GM12878 (cell line): Measurements from ENCODE around the gene HIVEP3. TPM values are rescaled to one million over a fixed set of nuclear protein-coding genes. Genes with fewer than 3 reads are reported as not detected.

Experiments
- ATAC-seq: fragments of 200-7000 bp; cut with Tn5 transposase; 3 replicates; pipeline ENCODE4 v1.9.1; 2020; ENCODE audit warnings: mild to moderate bottlenecking, moderate library complexity
- BruUV-seq: library from RNA; stranded (reverse); fragments of 400-500 nt; replicated peaks from 2 replicates; lab custom pipeline; 2021; lab: Mats Ljungman, UMichigan
- CTCF ChIA-PET: fragments of 300-600 bp; sonication (Branson Sonifier 250); formaldehyde crosslinking; extraction: SDS; loops from one replicate; lab custom pipeline; 2021; ENCODE audit warnings: inconsistent platforms; lab: Yijun Ruan, JAX
- POLR2A ChIA-PET: fragments of 350-600 bp; formaldehyde crosslinking; extraction: SDS; loops from one replicate; lab custom pipeline; 2021; ENCODE audit warnings: inconsistent platforms; lab: Charles Lee
- RAD21 ChIA-PET: fragments of 300-600 bp; sonication (Branson Sonifier 250); formaldehyde crosslinking; loops from one replicate; lab custom pipeline; 2023; ENCODE audit warnings: antibody characterized with exemption; ENCODE audit not compliant: unreplicated experiment; lab: Charles Lee
- SMC1A ChIA-PET: fragments of 300-600 bp; sonication (Branson Sonifier 250); formaldehyde crosslinking; loops from one replicate; lab custom pipeline; 2023; ENCODE audit not compliant: unreplicated experiment, uncharacterized antibody; lab: Charles Lee
- DNase-seq: peaks from one replicate; pipeline ENCODE4 v3.0.0-alpha.2; 2011; ENCODE audit warnings: low read depth, low spot score
- FAIRE-seq: peaks from 3 replicates; lab custom pipeline; 2011; peaks lifted over from hg19 to GRCh38; lab: Jason Lieb, UNC
- H2AFZ ChIP-seq: 2 replicates; pipeline ENCODE4 v1.6.0; 2011; ENCODE audit warnings: low read depth, low read length, control low read depth; ENCODE audit not compliant: control insufficient read depth
- H3K27ac ChIP-seq: 2 replicates; pipeline ENCODE4 v1.5.1; 2011; ENCODE audit warnings: control low read depth; ENCODE audit not compliant: control insufficient read depth, insufficient read depth
- H3K27me3 ChIP-seq, 2 experiments: replicated peaks in 1 of 2; 2 replicates each; pipeline versions ENCODE4 v1.6.0 to v1.6.1; 2011; ENCODE audit warnings: low read length in 1 of 2; ENCODE audit not compliant: control insufficient read depth in 2 of 2, insufficient read depth in 2 of 2
- H3K36me3 ChIP-seq, 2 experiments: 2 replicates each; pipeline ENCODE4 v1.5.1; 2011; ENCODE audit warnings: low read length in 1 of 2; ENCODE audit not compliant: control insufficient read depth in 2 of 2, insufficient read depth in 2 of 2
- H3K4me1 ChIP-seq: 2 replicates; pipeline ENCODE4 v1.6.1; 2011; ENCODE audit warnings: mild to moderate bottlenecking, low read length, moderate library complexity, mixed read lengths; ENCODE audit not compliant: control insufficient read depth, insufficient read depth
- H3K4me2 ChIP-seq: 2 replicates; pipeline ENCODE4 v1.6.0; 2011; ENCODE audit warnings: control low read depth; ENCODE audit not compliant: control insufficient read depth, insufficient read depth
- H3K4me3 ChIP-seq: fragments of 200-600 bp; sonication (generic); 2 replicates; pipeline ENCODE4 v1.5.1; 2016
- H3K79me2 ChIP-seq: 2 replicates; pipeline ENCODE4 v1.6.0; 2011; ENCODE audit warnings: low read length; ENCODE audit not compliant: control insufficient read depth, insufficient read depth
- H3K9ac ChIP-seq: 2 replicates; pipeline ENCODE4 v1.8.0; 2011; ENCODE audit warnings: low read length, control low read depth, mixed read lengths; ENCODE audit not compliant: control insufficient read depth, insufficient read depth
- H3K9me3 ChIP-seq: replicated peaks from 3 replicates; pipeline ENCODE4 v1.5.1; 2011; ENCODE audit warnings: mild to moderate bottlenecking, low read length; ENCODE audit not compliant: control insufficient read depth, insufficient read depth
- H4K20me1 ChIP-seq: 2 replicates; pipeline ENCODE4 v1.6.0; 2011; ENCODE audit not compliant: control insufficient read depth, insufficient read depth
- BMI1 ChIP-seq: fragments of 450-650 bp; IDR thresholded peaks from 2 replicates; pipeline ENCODE4 v1.6.1; 2016; ENCODE audit warnings: mild to moderate bottlenecking, moderate library complexity, borderline replicate concordance
- CHD1 ChIP-seq: IDR thresholded peaks from 2 replicates; pipeline ENCODE4 v1.6.1; 2012; ENCODE audit warnings: low read depth, low read length, improper control_type of control experiment
- DPF2 ChIP-seq: fragments of 450-650 bp; IDR thresholded peaks from 2 replicates; pipeline ENCODE4 v1.6.1; 2017; ENCODE audit warnings: mild to moderate bottlenecking
- EGR1 ChIP-seq, 2 experiments: IDR thresholded peaks; 1 replicate in 1 of 2; 2 replicates in 1 of 2; pipeline ENCODE4 v1.6.1; 2011 to 2012; ENCODE audit warnings: low read depth in 2 of 2, low read length in 2 of 2, borderline replicate concordance in 1 of 2, mild to moderate bottlenecking in 1 of 2, moderate library complexity in 1 of 2
- ESRRA ChIP-seq: IDR thresholded peaks from 2 replicates; pipeline ENCODE4 v1.6.1; 2012; ENCODE audit warnings: mild to moderate bottlenecking, low read length, improper control_type of control experiment
- FOXM1 ChIP-seq: IDR thresholded peaks from 2 replicates; pipeline ENCODE4 v1.6.1; 2012; ENCODE audit warnings: low read depth, mild to moderate bottlenecking, inconsistent platforms, low read length, moderate library complexity
- HDAC6 ChIP-seq: fragments of 200-600 bp; sonication (generic); IDR thresholded peaks from one replicate; pipeline ENCODE4 v1.8.0; 2017; ENCODE audit warnings: antibody characterized with exemption; ENCODE audit not compliant: unreplicated experiment
- IKZF1 ChIP-seq: fragments of 450-650 bp; conservative IDR thresholded peaks from 2 replicates; pipeline ENCODE4 v1.6.1; 2017; ENCODE audit warnings: antibody characterized with exemption, mild to moderate bottlenecking
- IRF4 ChIP-seq: IDR thresholded peaks from 2 replicates; pipeline ENCODE4 v1.6.1; 2011; ENCODE audit warnings: low read depth, low read length
- JUND ChIP-seq: IDR thresholded peaks from 2 replicates; pipeline ENCODE4 v1.6.1; 2012; ENCODE audit warnings: low read depth, mild to moderate bottlenecking, low read length, improper control_type of control experiment, moderate library complexity
- MEF2B ChIP-seq: fragments of 450-650 bp; IDR thresholded peaks from 2 replicates; pipeline ENCODE4 v1.6.1; 2018; ENCODE audit warnings: mild to moderate bottlenecking, moderate library complexity; ENCODE audit not compliant: partially characterized antibody, poor library complexity, severe bottlenecking
- PKNOX1 ChIP-seq: fragments of 450-650 bp; IDR thresholded peaks from 2 replicates; pipeline ENCODE4 v1.6.1; 2016; ENCODE audit warnings: mild to moderate bottlenecking
- POLR2AphosphoS5 ChIP-seq: IDR thresholded peaks from 2 replicates; pipeline ENCODE4 v1.6.1; 2011; ENCODE audit warnings: mild to moderate bottlenecking, low read length, inconsistent platforms
- PRDM15 ChIP-seq: fragments of 450-650 bp; formaldehyde crosslinking; IDR thresholded peaks from 2 replicates; pipeline ENCODE4 v1.4.0; 2020; ENCODE audit warnings: mild to moderate bottlenecking, moderate library complexity
- RAD21 ChIP-seq: IDR thresholded peaks from 2 replicates; pipeline ENCODE4 v1.6.1; 2011; ENCODE audit warnings: mild to moderate bottlenecking, low read depth, low read length, moderate library complexity; ENCODE audit not compliant: insufficient read depth
- RELB ChIP-seq: fragments of 450-650 bp; IDR thresholded peaks from 2 replicates; pipeline ENCODE4 v1.6.1; 2017; ENCODE audit warnings: low read depth, mild to moderate bottlenecking, moderate library complexity
- SRF ChIP-seq, 2 experiments: IDR thresholded peaks; 2 replicates each; pipeline ENCODE4 v1.6.1; 2011; ENCODE audit warnings: low read depth in 2 of 2, low read length in 2 of 2, mild to moderate bottlenecking in 1 of 2, moderate library complexity in 1 of 2
- STAT3 ChIP-seq: IDR thresholded peaks from 2 replicates; pipeline ENCODE4 v1.6.1; 2011; ENCODE audit warnings: low read depth, low read length, improper control_type of control experiment
- TAF1 ChIP-seq: IDR thresholded peaks from 2 replicates; pipeline ENCODE4 v1.6.1; 2011; ENCODE audit warnings: mild to moderate bottlenecking, low read depth, low read length, borderline replicate concordance
- WGBS: methylation state at CpG from one replicate; pipeline ENCODE4 v1.1.6; 2016; ENCODE audit warnings: low lambda C conversion rate; ENCODE audit not compliant: insufficient replicate concordance, insufficient coverage; ENCODE audit errors: missing lambda C conversion rate; 5-methylcytosine and 5-hydroxymethylcytosine counted together
- in situ Hi-C: fragments of 300-500 bp; cut with MboI; formaldehyde crosslinking; loops from 9 replicates; pipeline ENCODE4 v1.14.3; 2018; ENCODE audit warnings: mixed read lengths
- intact Hi-C: fragments of 100-400 bp; cut with micrococcal nuclease; formaldehyde crosslinking; loops from one replicate; pipeline ENCODE4 v1.14.2; 2022; ENCODE audit not compliant: unreplicated experiment
- polyA plus RNA-seq, 11 experiments: library from polyadenylated mRNA; depleted of rRNA in 4 of 11; unstranded in 6 of 11; stranded (reverse) in 5 of 11; fragments of >200 nt; fragmentation: Nextera tagmentation in 4 of 11; fragmentation: Illumina TruSeq in 1 of 11; extraction: Ambion mirVana in 4 of 11; extraction: Trizol in 1 of 11; gene quantifications; 1 replicate in 1 of 11; 2 replicates in 10 of 11; pipeline versions ENCODE4 v1.2.1 to v1.2.3, GENCODE V29; 2011 to 2016; ENCODE audit warnings: inconsistent platforms in 2 of 11, missing spikeins in 2 of 11, low read depth in 1 of 11
- total RNA-seq, 4 experiments: library from RNA; depleted of rRNA in 3 of 4; stranded (reverse); fragments of >200 nt in 3 of 4; fragmentation: Illumina TruSeq in 1 of 4; extraction: Trizol in 1 of 4; gene quantifications; 2 replicates each; pipeline versions ENCODE4 v1.2.1 to v1.2.3, GENCODE V29; 2013 to 2021

HIVEP3 gene
- total and polyA plus RNA-seq, 10 of the 15 experiments (the other 5 are each of a cell fraction or from before 2014, with no cell fraction given), result 1.8 to 13.6 (median 3.8) TPM

GRCh38 chr1:41812453-41812852, 106.3 kb downstream of the HIVEP3 start:
- DNase-seq (no peak), FAIRE-seq (no peak), ATAC-seq (no peak)
- Histone ChIP-seq H3K36me3 (no peaks in the 10 kb centered on the region), H3K27me3 (no peaks in the 10 kb centered on the region), H2AFZ (no peak overlapping the region), H3K4me2 (no peak overlapping the region), H3K9ac (no peak overlapping the region), H3K4me1 (peaks cover 39% of the 10 kb centered on the region), H4K20me1 (no peaks in the 10 kb centered on the region; the same call in 1 of the 2 replicates), H3K79me2 (no peaks in the 10 kb centered on the region), H3K4me3 (no peak overlapping the region), H3K27ac (no peak overlapping the region), H3K9me3 (no peaks in the 10 kb centered on the region)
- in situ Hi-C loops (no loop called here), intact Hi-C loops (loop anchor here (5.0 to 10.0 kb wide), 2 partner anchors 145 to 332 kb away; no protein-coding TSS in a partner anchor)
- ChIA-PET CTCF (interaction anchor here (0.6 to 4.7 kb wide), 49 partner anchors 8 to 365 kb away, joined by 3 to 35 read pairs (median 5); no protein-coding TSS in a partner anchor), POLR2A (interaction anchor here (0.5 to 1.4 kb wide), 5 partner anchors 49 to 297 kb away, joined by 3 to 4 read pairs (median 3); no protein-coding TSS in a partner anchor), RAD21 (interaction anchor here (0.8 to 4.7 kb wide), 24 partner anchors 8 to 519 kb away, joined by 3 to 42 read pairs (median 6); no protein-coding TSS in a partner anchor), SMC1A (interaction anchor here (0.8 to 5.1 kb wide), 23 partner anchors 9 to 362 kb away, joined by 3 to 36 read pairs (median 5); no protein-coding TSS in a partner anchor)
- WGBS, result 90% methylated on average over 2 of the region's 2 CpGs
- BruUV-seq, result no TSS peak
- no peak for TF ChIP-seq DPF2
- no peak for TF ChIP-seq STAT3
- TF ChIP-seq PRDM15 (CRISPR knock-in tag), result no peak
- TF ChIP-seq BMI1, result no peak
- TF ChIP-seq RAD21, result no peak
- TF ChIP-seq PKNOX1, result no peak
- no peak for TF ChIP-seq CHD1
- TF ChIP-seq FOXM1, result no peak
- no peak for TF ChIP-seq EGR1 (IDR thresholded peaks at IDR 0.05; ENCODE audit: borderline replicate concordance in 1 of 2, low read depth in 2 of 2, low read length in 2 of 2)
- TF ChIP-seq POLR2AphosphoS5, result no peak
- no peak for TF ChIP-seq SRF (IDR thresholded peaks at IDR 0.05; ENCODE audit: low read depth in 2 of 2, low read length in 2 of 2)
- no peak for TF ChIP-seq HDAC6
- no peak for TF ChIP-seq JUND
- no peak for TF ChIP-seq IKZF1
- TF ChIP-seq MEF2B, result no peak
- TF ChIP-seq ESRRA, result no peak
- no peak for TF ChIP-seq RELB
- no peak for TF ChIP-seq IRF4
- TF ChIP-seq TAF1, result no peak
